Lower leg skin (tissue), 4 donors: ENCODE measurements around the gene SLC47A2. TPM values are rescaled to one million over a fixed set of nuclear protein-coding genes. Genes with fewer than 3 reads are reported as not detected.

Experiments used
- DNase-seq, 2 donors: peaks; one replicate each; pipeline ENCODE4 v3.0.0-alpha.2; 2019; ENCODE audit warnings: low spot score in 2 of 2
- H3K4me3 ChIP-seq: fragments of 200-600 bp; sonication (generic); 2 replicates; pipeline ENCODE4 v1.5.1; 2017; ENCODE audit warnings: mild to moderate bottlenecking, low read depth; ENCODE audit not compliant: poor library complexity, severe bottlenecking
- POLR2A ChIP-seq, 2 donors: fragments of 450-650 bp; IDR thresholded peaks; one replicate each; pipeline ENCODE4 v1.6.1; 2016 to 2017; ENCODE audit warnings: antibody characterized with exemption in 2 of 2, mild to moderate bottlenecking in 1 of 2, moderate library complexity in 1 of 2
- WGBS, 2 donors: methylation state at CpG; one replicate each; pipeline ENCODE4 v1.1.5; 2018; 5-methylcytosine and 5-hydroxymethylcytosine counted together
- intact Hi-C: fragments of 100-400 bp; cut with DNase I; formaldehyde crosslinking; loops from one replicate; pipeline ENCODE4 v1.15.0; 2023; ENCODE audit warnings: low total_unique reads
- total RNA-seq, 4 donors: library from RNA; depleted of rRNA; stranded (reverse); fragments of >200 nt; gene quantifications; one replicate each; pipeline ENCODE4 v1.1.0, GENCODE V29; 2016
- TF ChIP-seq, protein P1 (sequence below), 3 donors: fragments of 450-650 bp; IDR thresholded peaks; one replicate each; pipeline ENCODE4 v1.5.1; 2016; ENCODE audit warnings: antibody characterized with exemption in 3 of 3, mild to moderate bottlenecking in 3 of 3, moderate library complexity in 2 of 3

Gene SLC47A2
- total RNA-seq, 4 donors from 2014 or later: 0.49 to 6.1 (median 2.5) TPM; not detected in 1

GRCh38 chr17:19748807-19749193, 32.4 kb upstream of the SLC47A2 start:
- intact Hi-C loops: no loop called here
- DNase-seq: no peak
- TF ChIP-seq POLR2A (IDR thresholded peaks at IDR 0.05): no peak
- TF ChIP-seq, protein P1, sequence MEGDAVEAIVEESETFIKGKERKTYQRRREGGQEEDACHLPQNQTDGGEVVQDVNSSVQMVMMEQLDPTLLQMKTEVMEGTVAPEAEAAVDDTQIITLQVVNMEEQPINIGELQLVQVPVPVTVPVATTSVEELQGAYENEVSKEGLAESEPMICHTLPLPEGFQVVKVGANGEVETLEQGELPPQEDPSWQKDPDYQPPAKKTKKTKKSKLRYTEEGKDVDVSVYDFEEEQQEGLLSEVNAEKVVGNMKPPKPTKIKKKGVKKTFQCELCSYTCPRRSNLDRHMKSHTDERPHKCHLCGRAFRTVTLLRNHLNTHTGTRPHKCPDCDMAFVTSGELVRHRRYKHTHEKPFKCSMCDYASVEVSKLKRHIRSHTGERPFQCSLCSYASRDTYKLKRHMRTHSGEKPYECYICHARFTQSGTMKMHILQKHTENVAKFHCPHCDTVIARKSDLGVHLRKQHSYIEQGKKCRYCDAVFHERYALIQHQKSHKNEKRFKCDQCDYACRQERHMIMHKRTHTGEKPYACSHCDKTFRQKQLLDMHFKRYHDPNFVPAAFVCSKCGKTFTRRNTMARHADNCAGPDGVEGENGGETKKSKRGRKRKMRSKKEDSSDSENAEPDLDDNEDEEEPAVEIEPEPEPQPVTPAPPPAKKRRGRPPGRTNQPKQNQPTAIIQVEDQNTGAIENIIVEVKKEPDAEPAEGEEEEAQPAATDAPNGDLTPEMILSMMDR (IDR thresholded peaks at IDR 0.05): no peak
- WGBS, 2 donors: 60 to 65% methylated on average over 13 of the region's 13 CpGs
- H3K4me3 ChIP-seq: no peak overlapping the region

DNA sequence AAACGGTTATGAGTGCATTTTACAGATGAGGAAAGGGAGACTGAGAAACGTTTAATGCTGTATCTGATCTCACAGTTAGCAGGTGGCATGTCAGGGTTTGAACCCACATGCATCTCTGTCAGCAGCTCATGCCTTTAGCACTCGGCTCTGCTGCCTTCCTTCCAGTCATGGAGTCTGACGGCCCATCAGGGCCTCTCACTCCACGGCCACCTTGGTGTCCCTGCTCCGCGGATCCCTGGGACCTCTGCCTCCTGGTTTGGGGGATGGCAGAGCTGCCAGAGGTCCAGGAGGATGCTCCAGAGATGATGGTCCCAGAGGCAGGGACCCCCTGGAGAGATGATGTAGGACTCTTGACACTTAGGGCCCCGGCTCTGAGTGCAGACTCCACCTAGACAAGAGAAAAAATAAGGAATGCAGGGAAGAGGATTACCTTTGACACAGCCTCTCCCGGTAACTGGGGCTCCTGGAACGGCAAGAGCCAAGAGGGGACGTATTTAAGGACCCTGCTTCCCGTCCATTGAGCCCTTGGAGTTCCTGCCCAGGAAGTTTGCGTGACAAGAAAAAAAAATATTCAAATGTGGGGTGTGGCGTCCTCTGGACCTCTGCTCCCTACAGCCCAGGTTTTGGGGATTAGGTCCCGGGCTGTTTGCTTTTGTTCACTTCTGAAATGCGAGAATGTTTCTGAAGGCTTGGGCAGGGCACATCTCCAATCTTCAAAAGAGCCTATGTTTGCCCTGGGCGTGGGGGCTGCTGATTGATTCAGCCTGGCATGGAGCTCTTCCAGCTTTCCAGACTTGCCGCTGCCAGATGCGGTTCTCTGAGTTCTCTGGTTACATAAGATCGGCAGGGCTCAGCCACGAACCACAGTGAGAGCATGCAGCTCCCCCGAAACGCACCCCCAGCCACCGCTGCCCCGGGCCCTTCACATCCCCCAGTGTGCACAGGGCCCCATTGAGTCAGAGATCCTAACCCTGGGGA, 31.7 kb upstream of the SLC47A2 start, which contains the start of gene ALDH3A1:
TSS of gene ALDH3A1 (minus strand) at position 470 of the 978 bp plus-strand sequence. CDS start 3,169 bp downstream, outside the sequence.
- intact Hi-C loops: no loop called here
- no peak for TF ChIP-seq POLR2A (IDR thresholded peaks at IDR 0.05)
- TF ChIP-seq, protein P1 (IDR thresholded peaks at IDR 0.05): no peak

DNA sequence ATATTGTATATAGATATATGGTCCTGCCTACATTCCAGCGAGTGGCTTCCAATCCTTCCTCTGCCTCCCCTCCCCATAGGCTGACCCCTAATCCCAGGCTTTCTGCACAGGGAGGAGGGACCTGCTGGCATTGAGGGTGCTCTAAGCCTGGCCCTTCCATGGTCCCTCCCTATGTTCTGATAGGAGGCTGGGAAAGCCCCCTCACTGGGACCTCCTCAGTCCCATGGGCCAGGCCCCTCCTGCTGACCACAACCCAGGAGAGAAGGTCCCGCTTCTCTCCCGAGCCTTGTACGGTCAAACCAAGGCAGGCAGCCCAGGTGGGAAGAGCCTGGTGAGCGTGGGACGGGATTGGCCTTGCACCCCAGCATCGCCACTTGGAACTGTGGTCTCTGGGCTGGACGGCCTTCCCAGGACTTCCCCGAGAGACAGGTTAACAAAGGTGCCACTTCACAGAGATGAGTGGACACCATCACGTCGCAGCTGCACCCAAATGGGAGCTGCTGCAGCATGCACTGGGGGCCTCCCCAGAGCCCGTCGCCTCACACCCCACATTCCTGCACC, 30.9 kb upstream of the SLC47A2 start:
- H3K4me3 ChIP-seq: no peak overlapping the region
- TF ChIP-seq POLR2A (IDR thresholded peaks at IDR 0.05): no peak
- TF ChIP-seq, protein P1 (IDR thresholded peaks at IDR 0.05): no peak
- intact Hi-C loops: no loop called here
- DNase-seq: no peak
- WGBS, 2 donors: 56 to 69% methylated on average over 13 of the region's 13 CpGs

More for the DNA sequence above, 31.7 kb upstream of the SLC47A2 start, which contains the start of gene ALDH3A1:
- WGBS, 2 donors: 28% methylated on average over 25 of the region's 25 CpGs
- DNase-seq: no peak
- no peak within 1 kb of the TSS for H3K4me3 ChIP-seq

DNA sequence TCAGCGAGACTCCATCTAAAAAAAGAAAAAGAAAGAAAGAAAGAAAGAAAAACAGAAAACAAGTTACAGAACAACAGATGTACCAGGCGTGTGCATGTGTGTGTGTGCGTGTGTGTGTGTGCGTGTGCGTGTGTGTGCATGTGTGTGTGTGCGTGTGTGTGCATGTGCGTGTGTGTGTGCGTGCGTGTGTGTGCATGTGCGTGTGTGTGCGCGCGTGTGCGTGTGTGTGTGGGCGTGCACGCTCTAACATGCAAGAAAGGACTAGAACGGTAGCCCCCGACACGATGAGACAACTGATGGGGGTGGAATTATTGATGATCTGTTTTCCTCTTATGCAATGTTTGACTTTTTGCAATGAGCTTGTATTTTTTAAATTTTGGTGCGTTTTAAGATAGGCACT, 30.1 kb upstream of the SLC47A2 start:
- DNase-seq: no peak
- intact Hi-C loops: no loop called here
- no peak for TF ChIP-seq POLR2A (IDR thresholded peaks at IDR 0.05)
- TF ChIP-seq, protein P1 (IDR thresholded peaks at IDR 0.05): no peak
- 64% methylated on average over 20 of the region's 20 CpGs for WGBS, 2 donors
- H3K4me3 ChIP-seq: no peak overlapping the region

GRCh38 chr17:19744922-19745757, 28.8 kb upstream of the SLC47A2 start:
- TF ChIP-seq, protein P1 (IDR thresholded peaks at IDR 0.05): peak in 1 of 3 donors; percentile 24
- no peak for TF ChIP-seq POLR2A (IDR thresholded peaks at IDR 0.05)
- DNase-seq: peak; percentile 90 to 98
- WGBS, 2 donors: 41 to 47% methylated on average over 26 of the region's 50 CpGs
- intact Hi-C loops: no loop called here
- no peak overlapping the region for H3K4me3 ChIP-seq
